GM21619 (cell line): ENCODE data around the gene MT1M.

Experiments used
- ATAC-seq: cut with Tn5 transposase; IDR thresholded peaks from one replicate; pipeline ENCODE4 v1.9.1; 2021; ENCODE audit not compliant: unreplicated experiment

The MT1M gene

GRCh38 chr16:56625943-56626654, 6.4 kb upstream of the MT1M start:
- ATAC-seq, result no peak

GRCh38 chr16:56626685-56627084, 5.8 kb upstream of the MT1M start:
- ATAC-seq, result no peak

- ATAC-seq, result no peak
Measured at GRCh38 chr16:56628486-56629350, 3.7 kb upstream of the MT1M start.

GRCh38 chr16:56629531-56629930, 2.9 kb upstream of the MT1M start:
- no peak for ATAC-seq

GRCh38 chr16:56630134-56630533, 2.3 kb upstream of the MT1M start:
- ATAC-seq, result peak; percentile 80

GRCh38 chr16:56631197-56631596, 1.3 kb upstream of the MT1M start:
- no peak for ATAC-seq

- no peak for ATAC-seq
Measured at GRCh38 chr16:56631832-56632155, 665 bp upstream of the MT1M start.

- ATAC-seq, result no peak
Measured at GRCh38 chr16:56632848-56633365, 448 bp downstream of the MT1M start.

- ATAC-seq, result no peak
Measured at GRCh38 chr16:56633535-56633934, 1.1 kb downstream of the MT1M start.

GRCh38 chr16:56634715-56635440, 2.4 kb downstream of the MT1M start:
- no peak for ATAC-seq

- ATAC-seq, result no peak
Measured at GRCh38 chr16:56635441-56635967, 3.0 kb downstream of the MT1M start.

- ATAC-seq, result no peak
Measured at GRCh38 chr16:56636616-56637413, 4.4 kb downstream of the MT1M start.

GRCh38 chr16:56637814-56638750, 5.6 kb downstream of the MT1M start, which contains the start of gene MT1A:
Gene MT1A (plus strand): TSS chr16:56638666. CDS start chr16:56638739, 73 bp downstream.
- ATAC-seq, result no peak

- no peak for ATAC-seq
Measured at GRCh38 chr16:56639045-56639444, 6.6 kb downstream of the MT1M start.

GRCh38 chr16:56640076-56640475, 7.6 kb downstream of the MT1M start:
- no peak for ATAC-seq

- no peak for ATAC-seq
Measured at GRCh38 chr16:56641166-56641565, 8.7 kb downstream of the MT1M start.

- peak; percentile 66 for ATAC-seq
Measured at GRCh38 chr16:56643080-56643778, 10.8 kb downstream of the MT1M start.

GRCh38 chr16:56643833-56644232, 11.4 kb downstream of the MT1M start:
- no peak for ATAC-seq

- no peak for ATAC-seq
Measured at GRCh38 chr16:56645311-56645710, 12.9 kb downstream of the MT1M start.
